ENCODE results near the gene FUT2.
A peak's percentile ranks its signal among the peaks of the same experiment; 100 is the strongest.
"Not testable (repeated sequence)": the region's sequence is repeated elsewhere in the genome, so short reads cannot be mapped to it uniquely, and the experiment has no call there.

The FUT2 gene

DNA sequence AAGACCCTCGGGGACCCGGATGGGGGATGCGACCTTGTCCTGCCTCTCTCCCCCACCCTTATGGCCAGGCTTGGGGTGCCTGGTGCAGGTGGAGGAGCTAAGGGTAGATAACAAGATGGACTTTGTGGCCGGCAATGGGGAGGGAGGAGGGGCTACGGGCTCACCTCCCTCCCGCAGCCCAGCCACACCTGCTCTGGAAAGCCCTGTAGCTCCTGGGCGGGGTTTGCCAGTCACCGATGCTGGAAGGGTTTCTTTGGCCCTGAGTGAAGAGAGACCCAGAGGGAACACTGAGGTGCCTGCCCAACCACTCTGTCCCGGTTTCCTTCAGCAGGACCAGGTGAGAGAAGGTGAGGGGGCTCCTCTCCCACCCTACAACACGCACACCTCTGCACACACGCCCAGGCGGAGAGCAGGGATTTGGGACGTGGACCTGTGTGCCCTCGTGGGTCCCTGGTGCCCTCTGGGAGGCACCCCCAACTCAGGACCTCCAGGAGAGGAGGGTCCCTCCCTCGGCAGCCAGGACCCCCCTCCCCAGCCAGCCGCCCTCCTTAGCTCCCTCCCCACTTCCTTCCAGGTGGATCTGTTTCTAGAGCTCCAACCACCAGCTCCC lies at the start of gene FUT2:
TSS of gene FUT2 (plus strand) at position 229 of the 610 bp plus-strand sequence. CDS start 6,986 bp downstream, outside the sequence.
- no peak for DNase-seq

DNA sequence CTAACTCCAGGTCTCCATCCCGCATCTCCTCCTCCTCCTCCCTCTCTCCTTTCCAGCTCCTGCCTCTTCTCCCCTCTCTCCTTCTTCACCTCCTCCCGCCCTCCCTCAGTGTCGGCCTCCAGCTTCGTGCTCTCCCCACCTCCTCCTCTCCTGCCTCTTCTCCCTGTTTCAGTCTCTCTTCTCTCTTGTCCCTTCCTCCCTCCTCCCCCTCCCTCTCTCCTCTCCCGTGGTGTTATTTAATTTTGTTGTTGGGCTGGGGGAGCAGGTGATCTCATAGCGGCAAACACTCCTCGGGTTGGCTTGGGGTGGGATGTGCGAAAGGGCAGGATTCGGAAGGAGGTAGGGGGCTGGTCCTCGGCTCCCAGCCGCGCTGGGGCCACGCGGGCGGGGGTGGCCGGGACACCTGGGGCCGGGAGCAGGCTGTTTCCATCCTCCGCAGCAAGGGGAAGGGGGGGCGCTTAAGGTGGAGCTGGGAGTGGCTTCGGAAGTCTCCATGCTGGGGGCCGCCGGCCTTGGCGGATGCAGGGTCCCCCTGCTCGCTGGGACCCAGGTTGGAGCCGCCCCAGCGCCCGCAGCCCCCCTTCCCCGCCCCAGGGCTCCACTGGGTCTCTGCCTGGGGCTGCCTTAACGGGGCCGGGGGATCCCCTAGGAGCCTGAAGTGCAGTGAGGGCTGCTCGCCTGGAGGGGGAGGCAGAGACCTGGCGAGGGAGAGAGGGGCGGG lies 49.6 kb upstream of the FUT2 start, which contains the start of gene CA11:
TSS of gene CA11 (minus strand) at position 187 of the 721 bp plus-strand sequence. CDS start 555 bp downstream, outside the sequence.
- peak; percentile 81 for DNase-seq

DNA sequence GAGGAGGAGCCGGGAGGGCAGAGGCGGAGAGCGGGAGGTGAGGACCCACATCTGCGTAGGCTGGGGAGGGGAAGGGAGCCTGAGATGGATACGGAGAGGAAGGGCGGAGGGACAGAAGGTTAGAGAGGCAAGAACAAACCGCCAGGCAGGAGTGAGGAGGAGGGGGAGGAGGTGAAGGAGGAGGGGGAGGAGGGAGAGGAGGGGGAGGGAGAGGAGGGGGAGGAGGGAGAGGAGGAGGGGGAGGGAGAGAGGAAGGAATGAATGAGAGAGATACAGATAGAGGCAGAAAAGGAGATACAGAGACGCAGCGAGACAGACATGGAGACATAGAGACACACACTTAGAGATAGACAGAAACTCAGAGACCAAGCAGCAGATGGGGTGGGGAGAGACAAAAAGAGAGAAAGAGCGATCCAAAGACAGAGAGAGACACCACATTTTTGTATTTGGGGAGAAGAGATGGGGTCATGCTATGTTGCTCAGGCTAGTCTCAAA lies 49.0 kb upstream of the FUT2 start:
- no peak for DNase-seq

DNA sequence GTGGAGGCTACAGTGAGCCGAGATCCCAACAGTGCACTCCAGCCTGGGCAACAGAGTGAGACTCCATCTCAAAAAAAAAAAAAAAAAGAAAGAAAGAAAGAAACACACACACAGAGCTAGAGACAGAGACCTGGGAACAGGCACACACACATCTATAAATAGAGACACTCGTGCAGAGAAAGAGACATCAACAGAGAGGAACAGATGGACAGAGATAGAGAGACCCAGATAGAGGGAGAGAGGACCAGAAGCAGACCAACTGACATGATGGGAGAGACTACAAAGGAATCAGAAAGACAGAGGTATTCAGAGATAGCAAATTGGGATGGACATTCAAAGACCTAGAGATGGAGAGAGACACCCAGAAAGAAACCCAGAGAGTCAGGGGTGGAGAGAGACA lies 47.6 kb upstream of the FUT2 start:
- DNase-seq = no peak

DNA sequence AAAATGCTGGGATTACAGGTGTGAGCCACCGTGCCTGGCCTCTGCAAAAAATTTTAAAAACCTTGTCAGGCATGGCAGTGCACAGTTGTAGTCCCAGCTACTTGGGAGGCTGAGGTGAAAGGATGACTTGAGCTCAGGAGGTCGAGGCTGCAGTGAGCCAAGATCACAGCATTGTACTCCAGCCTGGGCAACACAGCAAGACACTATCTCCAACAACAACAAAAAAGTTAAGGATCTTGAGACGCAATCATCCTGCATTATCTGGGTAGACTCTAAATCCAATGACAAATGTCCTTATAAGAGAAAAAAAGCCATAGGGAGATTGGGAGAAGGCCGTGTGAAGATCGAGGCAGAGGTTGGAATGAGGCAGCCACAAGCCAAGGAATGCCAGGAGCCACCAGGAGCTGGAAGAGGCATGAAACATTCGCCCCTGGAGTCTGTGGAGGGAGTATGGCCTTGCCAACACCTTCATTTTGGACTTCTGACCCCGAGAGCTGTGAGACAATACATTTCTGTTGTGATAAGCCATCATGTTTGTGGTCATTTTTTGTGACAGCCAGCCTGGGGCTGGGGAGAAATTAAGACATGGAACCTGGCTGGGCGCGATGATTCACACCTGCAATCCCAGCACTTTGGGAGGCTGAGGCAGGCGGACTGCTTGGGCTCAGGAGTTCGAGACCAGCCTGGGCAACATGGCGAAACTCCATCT lies 44.6 kb upstream of the FUT2 start:
- no peak for DNase-seq

GRCh38 chr19:48651683-48652048 lies 44.1 kb upstream of the FUT2 start:
- DNase-seq = no peak

GRCh38 chr19:48654299-48655059 lies 41.3 kb upstream of the FUT2 start:
- no peak for DNase-seq

GRCh38 chr19:48656840-48657474 lies 38.8 kb upstream of the FUT2 start:
- no peak for DNase-seq

- not testable (repeated sequence) for DNase-seq
These were observed 37.9 kb upstream of the FUT2 start for GRCh38 chr19:48657828-48658227.

DNA sequence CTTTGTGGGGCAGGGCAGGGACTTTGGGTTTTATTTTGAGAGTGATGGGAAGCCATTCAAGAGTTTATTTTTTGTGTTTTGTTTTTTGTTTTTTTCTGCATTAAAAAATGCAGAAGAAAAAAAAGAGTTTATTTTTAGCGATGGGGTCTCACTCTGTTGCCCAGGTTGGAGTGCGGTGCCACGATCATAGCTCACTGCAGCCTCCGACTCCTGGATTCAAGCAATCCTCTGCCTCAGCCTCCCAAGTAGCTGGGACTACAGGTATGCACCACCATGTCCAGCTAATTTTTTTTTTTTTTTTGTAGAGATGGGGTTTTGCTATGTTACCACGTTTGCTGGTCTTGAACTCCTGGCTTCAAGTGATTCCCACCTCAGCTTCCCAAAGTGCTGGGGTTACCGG lies 37.3 kb upstream of the FUT2 start:
- no peak for DNase-seq

DNA sequence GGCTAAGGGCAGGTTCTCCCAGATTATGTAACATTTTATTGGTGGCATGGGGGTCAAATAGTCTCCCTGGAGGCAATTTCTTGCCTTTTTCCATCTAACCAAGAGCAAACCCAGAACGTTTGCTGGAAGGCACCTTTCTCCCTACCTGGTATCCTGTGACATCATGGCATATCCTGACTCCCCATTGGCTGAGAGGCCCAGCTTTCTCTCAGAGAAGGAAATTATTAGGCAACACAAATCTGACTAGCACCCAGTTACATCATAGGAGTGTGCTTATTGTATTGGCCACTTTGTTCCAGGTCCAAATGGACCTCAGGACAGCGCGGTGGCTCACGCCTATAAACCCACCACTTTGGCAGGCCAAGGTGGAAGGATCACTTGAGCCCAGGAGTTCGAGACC lies 36.0 kb upstream of the FUT2 start:
- DNase-seq = peak; percentile 20

DNA sequence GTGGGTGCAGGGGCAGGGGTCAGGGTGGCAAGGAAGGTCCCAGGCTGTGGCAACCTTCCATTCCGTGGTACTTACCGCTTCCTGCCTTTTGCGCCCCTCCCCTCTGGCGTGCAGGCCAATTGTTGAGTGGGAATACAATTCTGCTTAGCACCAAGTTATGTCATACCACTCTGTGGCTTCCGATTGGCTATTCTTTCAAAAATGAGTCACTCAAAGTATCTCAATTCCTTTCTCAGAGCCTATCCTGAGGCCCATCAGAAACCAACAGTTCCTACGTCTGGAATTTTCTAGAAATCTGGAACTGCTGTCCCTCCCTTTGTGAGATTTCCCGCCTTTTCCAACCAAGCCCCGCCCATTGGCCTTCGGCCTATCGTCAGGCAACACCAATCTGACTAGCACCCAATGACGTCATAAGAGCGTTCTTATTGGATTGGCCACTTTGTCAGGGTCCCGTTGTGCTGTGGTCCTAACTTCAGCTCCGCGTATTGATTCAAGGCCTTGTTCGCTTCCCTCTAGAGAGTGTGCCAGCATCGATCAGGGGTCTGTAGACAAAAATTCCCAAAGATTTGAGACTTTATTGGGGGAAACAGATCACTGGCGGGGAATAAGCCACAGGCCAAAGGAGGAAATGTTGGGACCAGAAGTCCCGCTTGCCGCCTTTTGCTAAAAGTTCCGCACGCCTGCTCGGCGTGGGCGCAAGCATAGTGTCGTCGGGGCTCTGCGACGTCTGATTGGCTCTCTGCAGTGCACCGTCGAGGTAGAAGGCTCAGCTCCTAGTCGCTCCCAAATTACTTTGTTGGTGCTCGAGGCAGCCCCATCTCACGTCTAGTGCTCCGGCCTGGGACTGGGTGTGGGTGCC lies 34.7 kb upstream of the FUT2 start:
- DNase-seq = peak; percentile 83

- no peak for DNase-seq
These were observed 34.1 kb upstream of the FUT2 start for GRCh38 chr19:48661711-48662090.

DNA sequence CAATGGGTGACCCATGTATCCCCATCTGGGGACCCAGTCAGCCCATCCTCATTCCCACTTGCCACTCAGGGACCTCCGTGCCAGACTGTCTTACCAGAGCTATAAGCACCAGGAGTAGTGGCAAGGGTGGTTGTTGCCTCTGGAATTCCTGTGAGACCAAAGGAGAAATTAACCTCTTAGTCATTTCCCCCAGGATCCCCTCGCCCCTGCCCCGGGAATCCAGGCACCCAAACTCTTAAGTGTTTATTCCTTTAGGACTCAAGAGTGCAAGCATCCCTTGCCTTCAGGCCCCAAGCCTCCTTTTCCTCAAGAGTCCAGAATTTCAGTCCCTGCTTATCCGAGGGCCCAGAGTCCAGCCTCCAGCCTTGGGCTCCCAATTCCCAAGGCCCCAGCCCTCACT lies 32.1 kb upstream of the FUT2 start:
- DNase-seq = no peak

- DNase-seq = no peak
These were observed 31.3 kb upstream of the FUT2 start for GRCh38 chr19:48664476-48664875.

GRCh38 chr19:48665786-48666185 lies 30.0 kb upstream of the FUT2 start:
- DNase-seq = no peak

DNA sequence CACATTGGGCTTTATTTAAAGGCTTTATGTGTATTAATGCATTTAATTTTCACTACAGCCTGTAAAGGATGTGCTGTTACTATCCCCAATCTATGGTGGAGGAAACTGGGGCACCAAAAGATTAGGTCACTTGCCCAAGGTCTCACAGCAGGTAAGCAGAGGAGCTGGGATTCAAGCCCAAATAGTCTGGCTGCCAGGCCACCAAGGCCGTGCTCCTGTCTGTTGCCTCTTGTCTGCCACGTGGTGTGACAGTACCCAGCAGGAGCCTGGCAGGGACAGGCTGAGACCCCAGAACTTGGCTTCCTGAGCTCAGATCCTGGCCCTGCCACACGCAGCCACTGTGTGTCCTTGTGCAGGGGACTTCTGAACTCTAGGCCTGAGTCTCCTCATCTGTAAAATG lies 27.4 kb upstream of the FUT2 start:
- no peak for DNase-seq

DNA sequence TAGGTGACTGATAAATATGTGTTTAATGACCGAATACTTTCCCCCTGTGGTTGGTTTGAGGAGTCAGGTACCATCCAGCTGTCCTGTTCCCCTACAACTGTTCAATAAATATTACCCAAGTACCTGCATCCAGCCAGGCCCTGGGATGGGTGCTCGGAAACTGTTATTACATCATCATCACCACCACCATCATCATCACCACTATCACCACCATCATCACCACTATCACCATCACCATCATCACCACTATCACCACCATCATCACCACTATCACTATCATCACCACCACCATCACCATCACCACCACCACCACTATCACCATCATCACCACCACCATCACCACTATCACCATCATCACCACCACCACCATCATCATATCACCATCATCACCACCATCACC lies 27.0 kb upstream of the FUT2 start:
- DNase-seq = no peak

GRCh38 chr19:48669903-48670668 lies 25.7 kb upstream of the FUT2 start:
- DNase-seq = no peak

GRCh38 chr19:48670699-48671445 lies 24.9 kb upstream of the FUT2 start:
- no peak for DNase-seq

Measured in midbrain (tissue), 1 donor.